GM12872 (cell line): ENCODE results near the gene CTIF.

ENCODE experiments used
- CTCF ChIP-seq: IDR thresholded peaks from 3 replicates; pipeline ENCODE4 v1.5.1; 2011; ENCODE audit warnings: low read depth, mild to moderate bottlenecking, low read length, moderate library complexity; ENCODE audit not compliant: insufficient read depth

The CTIF gene

GRCh38 chr18:48590678-48591077 lies 51.8 kb downstream of the CTIF start:
- no peak for TF ChIP-seq CTCF

- TF ChIP-seq CTCF: no peak
Measured at GRCh38 chr18:48592540-48593171, 53.8 kb downstream of the CTIF start.

GRCh38 chr18:48594471-48595094 lies 55.8 kb downstream of the CTIF start:
- TF ChIP-seq CTCF: no peak

- TF ChIP-seq CTCF: no peak
Measured at GRCh38 chr18:48595703-48596218, 56.9 kb downstream of the CTIF start.

GRCh38 chr18:48597110-48597509 lies 58.3 kb downstream of the CTIF start:
- no peak for TF ChIP-seq CTCF

GRCh38 chr18:48597671-48598070 lies 58.8 kb downstream of the CTIF start:
- no peak for TF ChIP-seq CTCF

GRCh38 chr18:48599391-48599790 lies 60.6 kb downstream of the CTIF start:
- TF ChIP-seq CTCF: no peak
